HEK293 (cell line): ENCODE data around the gene PITPNM2.

Experiments
- ZNF174 ChIP-seq: fragments of 450-650 bp; formaldehyde crosslinking; IDR thresholded peaks from 2 replicates; pipeline ENCODE4 v1.5.0; 2017; ENCODE audit warnings: missing biosample characterization, mild to moderate bottlenecking, missing genetic modification characterization
- ZNF266 ChIP-seq: fragments of 450-650 bp; formaldehyde crosslinking; IDR thresholded peaks from 2 replicates; pipeline ENCODE4 v1.5.1; 2016; ENCODE audit warnings: missing biosample characterization, missing genetic modification characterization, low read depth
- ZNF292 ChIP-seq: fragments of 450-650 bp; formaldehyde crosslinking; IDR thresholded peaks from 2 replicates; pipeline ENCODE4 v1.5.1; 2016; ENCODE audit warnings: low read depth, missing biosample characterization, missing genetic modification characterization, borderline replicate concordance
- ZNF560 ChIP-seq: fragments of 450-650 bp; formaldehyde crosslinking; IDR thresholded peaks from 2 replicates; pipeline ENCODE4 v1.5.1; 2017; ENCODE audit warnings: missing biosample characterization, missing genetic modification characterization, borderline replicate concordance

GRCh38 chr12:123143736-123144461, 7.0 kb downstream of the PITPNM2 start:
- TF ChIP-seq ZNF174 (tag by site-specific recombination) (no peak), ZNF292 (tag by site-specific recombination) (no peak), ZNF266 (tag by site-specific recombination) (no peak), ZNF560 (tag by site-specific recombination) (no peak)
